Measurements from ENCODE around the gene HERC4.
"Not testable (repeated sequence)": the region's sequence is repeated elsewhere in the genome, so short reads cannot be mapped to it uniquely, and the experiment has no call there.

HERC4 gene

DNA sequence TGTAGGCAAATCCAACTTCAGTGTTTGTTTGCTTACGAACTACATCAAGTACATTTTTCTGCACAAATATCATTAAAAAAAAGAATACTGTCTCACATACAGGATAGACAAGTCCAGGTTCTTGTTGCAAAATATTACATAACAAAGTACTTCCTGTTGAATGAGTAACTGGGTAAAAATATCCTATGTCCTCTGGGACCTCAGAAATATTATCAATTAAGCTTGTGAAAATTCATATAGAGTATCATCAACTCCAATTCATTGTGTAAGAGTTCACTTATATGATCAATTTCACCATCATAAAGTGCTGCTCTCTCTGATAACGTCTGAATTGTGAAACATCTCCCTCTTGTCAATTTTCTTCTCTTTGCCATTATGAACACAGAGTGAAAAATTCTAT lies 22.6 kb downstream of the HERC4 start:
- no peak overlapping the region for H3K4me3 ChIP-seq (ENCODE audit: low read depth, low read length)

DNA sequence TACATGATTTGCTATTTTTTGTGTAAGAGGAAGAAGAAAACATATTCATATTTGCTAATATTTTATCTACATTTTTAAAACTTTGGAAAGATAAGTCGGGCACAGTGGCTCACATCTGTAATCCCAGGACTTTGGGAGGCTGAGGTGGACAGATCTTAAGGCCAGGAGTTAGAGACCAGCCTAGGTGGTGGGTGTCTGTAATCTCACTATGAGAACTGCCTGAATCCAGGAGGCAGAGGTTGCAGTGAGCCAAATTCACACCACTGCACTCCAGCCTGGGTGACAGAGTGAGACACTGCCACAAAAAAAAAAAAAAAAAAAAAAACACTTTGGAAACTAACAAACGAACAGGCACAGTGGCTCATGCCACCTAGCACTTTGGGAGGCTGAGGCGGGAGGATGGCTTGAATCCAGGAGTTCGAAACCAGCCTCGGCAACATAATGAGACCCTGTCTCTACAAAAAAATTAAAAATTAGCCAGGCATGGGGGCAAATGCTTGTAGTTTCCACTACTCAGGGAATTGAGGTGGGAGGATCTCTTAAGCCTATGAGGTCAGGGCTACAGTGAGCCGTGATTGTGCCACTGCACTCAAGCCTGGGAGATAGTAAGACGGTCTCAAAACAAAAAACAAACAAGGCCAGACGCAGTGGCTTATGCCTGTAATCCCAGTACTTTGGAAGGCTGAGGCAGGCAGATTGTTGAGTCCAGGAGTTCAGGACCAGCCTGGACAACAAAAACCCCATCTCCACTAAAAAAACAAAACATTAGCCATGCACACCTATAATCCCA lies 25.6 kb downstream of the HERC4 start:
- no peak overlapping the region for H3K4me3 ChIP-seq (ENCODE audit: low read depth, low read length)

DNA sequence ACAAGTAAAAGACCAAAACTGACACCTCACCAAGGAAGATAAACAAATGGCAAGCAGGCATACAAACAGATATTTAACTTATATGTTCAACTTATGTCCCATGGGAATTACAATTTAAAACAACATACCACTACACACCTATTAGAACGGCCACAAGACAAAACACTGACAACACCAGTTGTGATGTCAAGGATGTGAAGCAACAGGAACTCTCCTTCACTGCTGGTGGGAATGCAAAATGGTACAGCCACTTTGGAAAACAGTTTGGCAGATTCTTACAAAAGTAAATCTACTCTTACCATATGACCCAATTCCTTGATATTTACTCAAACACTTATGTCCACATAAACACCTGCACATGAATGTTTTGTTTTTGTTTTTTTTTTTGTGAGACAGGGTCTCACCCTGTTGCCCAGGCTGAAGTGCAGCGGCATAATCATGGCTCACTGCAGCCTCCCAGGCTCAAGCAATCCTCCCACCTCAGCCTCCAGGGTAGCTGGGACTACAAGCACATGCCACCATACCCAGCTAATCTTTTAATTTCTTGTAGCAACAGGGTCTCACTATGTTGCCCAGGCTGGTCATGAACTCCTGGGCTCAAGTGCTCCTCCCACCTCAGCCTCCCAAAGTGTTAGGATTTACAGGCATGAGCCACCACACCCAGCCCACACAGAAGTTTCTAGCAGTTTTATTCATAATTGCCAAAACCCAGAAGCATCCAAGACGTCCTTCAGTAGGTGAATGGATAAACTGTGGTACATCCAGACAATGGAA lies 27.3 kb downstream of the HERC4 start:
- no peak overlapping the region for H3K4me3 ChIP-seq (ENCODE audit: low read depth, low read length)

DNA sequence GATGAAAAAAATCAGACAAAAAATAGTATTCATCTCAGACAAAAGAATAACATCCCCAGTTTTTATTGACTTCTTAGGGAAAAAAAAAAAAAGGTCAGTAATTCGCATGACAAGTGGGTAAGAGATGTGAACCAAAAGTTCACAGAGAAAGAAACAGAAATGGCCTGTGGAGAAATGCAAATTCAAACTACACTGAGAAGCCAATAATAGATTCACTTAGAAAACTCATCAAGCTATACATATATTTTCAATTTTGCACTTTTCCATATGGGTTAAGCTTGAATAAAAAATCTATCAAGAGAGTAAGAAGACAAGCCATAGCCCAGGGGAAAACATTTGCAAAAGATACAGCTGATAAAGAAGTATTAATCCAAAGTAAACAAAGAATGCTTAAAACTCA lies 28.0 kb downstream of the HERC4 start:
- H3K4me3 ChIP-seq (ENCODE audit: low read depth, low read length), result no peak overlapping the region

DNA sequence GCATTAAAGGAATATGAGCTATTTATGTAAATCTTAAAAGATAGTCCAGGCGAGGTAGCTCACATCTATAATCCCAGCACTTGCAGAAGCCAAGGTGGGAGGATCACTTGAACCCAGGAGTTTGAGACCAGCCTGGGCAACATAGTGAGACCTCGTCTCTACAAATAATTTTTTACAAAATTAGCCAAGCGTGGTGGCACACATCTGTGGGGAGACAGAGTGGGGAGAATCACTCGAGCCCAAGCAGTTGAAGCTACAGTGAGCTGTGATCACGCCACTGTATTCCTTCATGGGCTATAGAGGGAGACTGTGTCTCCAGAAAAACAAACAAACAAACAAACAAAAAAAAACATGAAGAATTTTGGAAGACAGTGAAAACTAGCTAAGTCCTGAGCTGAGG lies 28.4 kb downstream of the HERC4 start:
- H3K4me3 ChIP-seq (ENCODE audit: low read depth, low read length), result no peak overlapping the region

DNA sequence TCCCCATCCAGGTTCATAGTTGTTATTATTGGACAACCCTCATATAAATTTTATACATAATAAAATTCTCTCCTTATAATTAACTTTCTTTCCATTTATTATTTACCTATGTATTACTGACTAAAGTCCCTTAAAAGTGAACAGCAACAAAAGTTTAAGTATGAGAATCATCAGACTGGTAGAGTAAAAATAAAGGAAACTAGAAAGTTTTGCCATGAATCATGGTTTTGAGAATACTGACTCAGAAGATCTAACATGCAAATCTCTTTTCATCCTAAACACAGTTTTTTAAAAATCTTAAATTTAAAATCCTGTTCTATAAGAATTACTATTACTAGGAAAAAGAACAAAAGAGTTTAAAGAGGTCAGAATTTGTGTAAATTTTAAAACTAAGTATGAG lies 32.1 kb downstream of the HERC4 start:
- no peak overlapping the region for H3K4me3 ChIP-seq (ENCODE audit: low read depth, low read length)

DNA sequence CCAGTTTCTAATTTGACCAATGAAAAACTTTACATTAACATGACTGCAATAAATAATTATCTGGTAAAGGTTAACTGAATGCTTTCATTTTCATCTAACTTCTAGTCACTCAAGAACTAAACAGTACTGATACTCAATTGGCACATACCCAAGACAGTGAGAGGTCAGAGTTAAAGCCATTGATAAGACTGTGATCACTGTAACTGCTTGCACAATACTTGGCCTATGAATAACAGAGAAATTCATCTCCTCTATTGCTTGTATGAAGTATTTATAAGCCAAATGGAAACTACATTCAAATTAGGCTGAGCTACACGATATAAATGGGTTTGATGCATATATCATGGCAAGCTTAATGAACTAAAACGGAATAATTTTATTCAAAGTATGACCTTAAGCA lies 43.0 kb downstream of the HERC4 start:
- H3K4me3 ChIP-seq (ENCODE audit: low read depth, low read length), result no peak overlapping the region

DNA sequence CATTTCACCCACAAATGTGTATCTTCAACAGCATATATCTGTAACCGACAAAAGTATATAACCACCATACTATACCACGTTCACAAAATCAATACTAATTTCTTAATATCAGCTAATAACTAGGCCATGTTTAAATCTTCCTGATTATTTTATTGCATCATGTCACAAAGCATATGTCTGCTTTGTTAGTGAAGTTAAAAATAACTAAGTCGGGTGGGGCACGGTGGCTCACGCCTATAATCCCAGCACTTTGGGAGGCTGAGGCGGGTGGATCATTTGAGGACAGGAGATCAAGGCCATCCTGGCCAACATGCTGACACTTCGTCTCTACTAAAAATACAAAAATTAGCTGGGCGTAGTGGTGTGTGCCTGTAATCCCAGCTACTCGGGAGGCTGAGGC lies 47.7 kb downstream of the HERC4 start:
- H3K4me3 ChIP-seq (ENCODE audit: low read depth, low read length), result no peak overlapping the region

DNA sequence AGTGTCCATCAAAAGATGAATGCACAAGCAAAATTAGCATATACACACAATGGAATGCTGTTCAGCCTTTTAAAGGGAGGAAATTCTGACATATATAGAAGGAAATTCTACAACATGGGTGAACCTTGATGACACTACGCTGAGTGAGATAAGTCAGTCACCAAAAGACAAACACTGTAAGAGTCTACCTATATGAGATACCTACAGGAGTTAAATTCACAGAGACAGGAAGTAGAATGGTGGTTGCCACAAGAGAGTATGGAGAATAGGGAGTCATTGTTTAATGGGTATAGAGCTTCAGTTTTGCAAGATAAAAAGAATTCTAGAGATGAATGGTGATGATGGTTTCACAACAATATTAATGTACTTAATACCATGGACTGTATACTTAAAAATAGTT lies 51.8 kb downstream of the HERC4 start:
- H3K4me3 ChIP-seq (ENCODE audit: low read depth, low read length), result no peak overlapping the region

DNA sequence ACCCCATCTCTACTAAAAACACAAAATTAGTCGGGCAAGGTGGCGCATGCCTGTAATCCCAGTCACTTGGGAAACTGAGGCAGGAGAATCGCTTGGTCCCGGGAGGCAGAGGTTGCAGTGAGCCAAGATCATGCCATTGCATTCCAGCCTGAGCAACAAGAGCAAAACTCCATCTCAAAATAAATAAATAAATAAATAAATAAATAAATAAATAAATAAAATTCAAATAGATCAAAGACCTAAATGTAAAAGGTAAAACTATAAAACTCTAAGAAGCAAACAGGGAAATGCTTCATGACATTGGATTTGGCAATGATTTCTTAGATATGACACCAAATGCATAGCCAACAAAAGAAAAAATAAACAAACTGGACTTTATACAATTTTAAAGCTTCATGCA lies 52.8 kb downstream of the HERC4 start:
- not testable (repeated sequence) for H3K4me3 ChIP-seq (ENCODE audit: low read depth, low read length)

DNA sequence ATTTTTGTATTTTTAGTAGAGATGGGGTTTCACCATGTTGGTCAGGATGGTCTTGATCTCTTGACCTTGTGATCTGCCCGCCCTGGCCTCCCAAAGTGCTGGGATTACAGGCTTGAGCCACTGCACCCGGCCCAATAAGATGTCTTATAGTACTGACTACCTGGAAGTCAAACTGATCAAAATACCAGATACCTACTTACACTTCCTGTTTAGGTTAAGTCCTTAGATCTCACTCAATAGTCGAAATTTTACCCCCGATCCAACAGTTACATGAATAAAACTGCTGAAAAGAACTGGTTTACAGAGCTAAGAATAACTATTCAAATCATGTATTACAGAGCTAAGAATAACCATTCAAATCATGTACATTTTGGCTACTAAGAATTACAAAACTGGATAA lies 58.6 kb downstream of the HERC4 start:
- not testable (repeated sequence) for H3K4me3 ChIP-seq (ENCODE audit: low read depth, low read length)

DNA sequence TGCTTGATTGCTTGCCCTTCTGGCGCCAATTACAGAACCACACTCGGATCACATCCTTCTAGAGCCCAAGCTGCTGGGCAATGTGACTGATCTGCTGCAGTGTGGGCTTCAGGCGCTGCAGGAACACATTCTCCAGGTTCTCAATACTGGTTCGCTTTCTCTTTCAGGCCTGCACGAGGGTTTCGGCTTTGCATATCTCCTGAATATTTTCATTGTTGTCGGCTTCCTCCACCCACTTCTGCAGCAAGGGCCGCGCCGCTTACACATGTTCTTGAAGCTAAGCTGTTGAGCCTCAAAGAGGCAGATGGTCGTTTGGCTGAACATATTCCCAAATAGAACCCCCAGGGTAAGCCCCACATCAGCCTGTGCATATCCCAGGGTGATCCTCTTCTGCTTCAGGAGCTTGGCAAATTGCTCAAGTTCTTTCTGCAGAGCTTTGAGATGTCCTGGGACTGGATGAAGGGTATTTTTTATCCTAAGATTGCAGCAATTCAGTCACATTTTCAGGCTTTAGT lies 64.6 kb downstream of the HERC4 start:
- no peak overlapping the region for H3K4me3 ChIP-seq (ENCODE audit: low read depth, low read length)

DNA sequence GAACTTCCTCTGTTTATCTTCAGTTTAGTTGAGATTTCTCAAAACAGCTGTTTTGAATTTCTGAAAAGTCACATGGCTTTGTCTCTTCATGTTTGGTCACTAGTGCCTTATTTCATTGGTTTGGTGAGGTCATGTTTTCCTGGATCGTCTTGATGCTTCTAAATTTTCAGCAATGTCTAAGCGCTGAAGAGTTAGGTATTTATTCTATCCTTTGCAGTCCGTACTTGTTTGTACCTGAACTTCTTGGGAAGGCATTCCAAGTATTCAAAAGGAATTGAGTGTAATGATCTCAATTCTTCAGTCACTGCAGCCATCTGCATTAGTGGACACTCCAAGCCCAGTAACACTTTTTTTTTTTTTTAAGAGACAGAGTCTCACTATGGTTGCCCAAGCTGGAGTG lies 67.7 kb downstream of the HERC4 start:
- no peak overlapping the region for H3K4me3 ChIP-seq (ENCODE audit: low read depth, low read length)

DNA sequence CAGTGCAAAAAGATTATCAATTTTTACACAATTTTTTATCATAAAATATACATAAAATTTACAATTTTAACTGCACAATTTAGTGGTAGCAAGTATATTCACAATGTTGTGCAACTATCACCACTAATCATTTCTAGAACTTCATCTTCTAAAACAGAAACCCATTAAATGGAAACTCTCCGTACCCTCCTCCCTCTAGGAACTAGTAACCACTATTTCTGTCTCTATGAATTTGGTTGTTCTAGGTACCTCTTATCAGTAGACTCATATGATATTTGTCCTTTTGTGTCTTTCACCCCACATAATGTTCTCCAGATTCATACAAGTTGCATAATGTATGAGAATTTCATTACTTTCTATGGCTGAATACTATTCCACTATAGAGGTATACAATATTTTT lies 73.5 kb downstream of the HERC4 start:
- no peak overlapping the region for H3K4me3 ChIP-seq (ENCODE audit: low read depth, low read length)

DNA sequence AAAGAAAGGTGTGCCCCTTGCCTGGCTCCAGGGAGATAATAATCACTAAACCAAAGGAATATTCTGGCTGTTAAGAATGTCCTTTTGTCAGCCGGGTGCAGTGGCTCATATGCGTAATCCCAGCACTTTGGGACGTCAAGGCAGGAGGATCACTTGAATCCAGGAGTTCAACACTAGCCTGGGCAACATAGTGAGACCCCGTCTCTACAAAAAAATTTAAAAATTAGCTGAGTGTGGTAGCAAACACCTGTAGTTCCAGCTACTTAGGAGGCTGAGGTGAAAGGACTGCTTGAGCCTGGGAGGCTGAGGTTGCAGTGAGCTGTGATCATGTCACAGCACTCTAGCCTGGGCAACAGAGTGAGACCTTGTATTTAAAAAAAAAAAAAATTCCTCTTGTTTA lies 74.1 kb downstream of the HERC4 start:
- H3K4me3 ChIP-seq (ENCODE audit: low read depth, low read length), result no peak overlapping the region

DNA sequence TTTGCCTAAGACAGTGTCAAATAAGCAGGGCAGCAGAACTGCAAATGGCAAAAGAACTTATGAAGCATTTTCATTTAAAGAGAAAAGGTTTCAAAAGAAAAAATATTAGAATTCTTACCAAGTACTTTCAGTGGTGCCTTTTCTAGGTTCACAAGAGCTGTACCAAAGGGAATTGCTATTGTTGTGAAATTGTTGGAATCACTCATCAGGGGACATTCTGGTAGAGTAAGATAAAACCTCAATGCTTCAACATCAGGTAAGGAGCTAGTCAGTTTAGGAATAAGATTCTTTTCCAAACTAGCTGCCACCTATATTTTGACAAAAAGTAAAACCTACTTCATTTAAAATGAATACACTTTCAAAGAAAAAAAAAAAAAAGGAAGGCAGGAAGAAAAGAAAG lies 85.0 kb downstream of the HERC4 start:
- no peak overlapping the region for H3K4me3 ChIP-seq (ENCODE audit: low read depth, low read length)

DNA sequence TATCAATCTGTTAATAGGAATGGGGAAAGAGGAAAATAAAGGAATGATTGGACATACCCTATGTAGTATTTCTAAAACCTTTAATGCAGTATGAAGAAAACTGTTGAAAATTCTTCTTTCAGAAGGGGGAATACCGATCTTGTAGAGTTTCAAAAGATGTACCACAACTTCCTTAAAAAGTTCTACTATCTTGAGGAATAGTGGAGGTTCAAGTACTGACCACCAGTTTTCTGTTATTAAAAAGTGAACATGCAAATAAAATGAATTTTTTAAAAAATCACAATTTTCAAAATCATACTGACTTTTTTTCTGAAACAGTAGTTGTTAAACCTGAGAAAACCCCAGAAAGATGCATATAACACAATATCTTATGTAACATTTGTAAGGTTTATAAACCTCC lies 86.5 kb downstream of the HERC4 start:
- no peak overlapping the region for H3K4me3 ChIP-seq (ENCODE audit: low read depth, low read length)

DNA sequence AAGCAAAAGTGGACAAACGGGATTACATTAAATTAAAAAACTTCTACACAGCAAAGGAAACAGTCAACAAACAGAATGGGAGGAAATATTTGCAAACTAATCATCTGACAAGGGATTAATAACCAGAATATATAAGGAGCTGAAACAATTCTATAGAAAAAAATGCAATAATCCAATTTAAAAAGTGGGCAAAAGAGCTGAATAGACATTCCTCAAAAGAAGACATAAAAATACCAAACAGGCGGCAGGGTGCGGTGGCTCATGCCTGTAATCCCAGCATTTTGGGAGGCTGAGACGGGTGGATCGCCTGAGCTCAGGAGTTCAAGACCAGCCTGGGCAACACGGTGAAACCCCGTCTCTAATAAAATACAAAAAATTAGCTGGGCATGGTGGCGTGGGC lies 92.5 kb downstream of the HERC4 start:
- H3K4me3 ChIP-seq (ENCODE audit: low read depth, low read length), result not testable (repeated sequence)

DNA sequence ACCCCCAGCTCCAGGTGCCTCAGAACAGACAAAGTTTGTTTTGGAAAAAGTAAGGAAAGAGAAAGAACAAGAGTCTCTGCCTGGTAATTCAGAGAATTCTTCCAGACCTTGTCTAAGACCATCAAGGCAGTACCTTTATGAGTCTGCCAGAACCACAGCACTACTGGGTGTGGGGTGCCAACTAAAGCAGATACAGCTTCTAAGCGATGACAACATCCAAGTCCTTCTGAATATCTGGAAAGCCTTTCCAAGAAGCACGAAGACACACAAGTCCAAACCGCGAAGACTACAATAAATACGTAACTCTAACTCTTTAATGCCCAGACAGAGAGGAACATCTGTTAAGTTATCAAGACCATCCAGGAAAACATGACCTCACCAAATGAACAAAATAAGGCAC lies 96.3 kb downstream of the HERC4 start:
- H3K4me3 ChIP-seq (ENCODE audit: low read depth, low read length), result no peak overlapping the region

DNA sequence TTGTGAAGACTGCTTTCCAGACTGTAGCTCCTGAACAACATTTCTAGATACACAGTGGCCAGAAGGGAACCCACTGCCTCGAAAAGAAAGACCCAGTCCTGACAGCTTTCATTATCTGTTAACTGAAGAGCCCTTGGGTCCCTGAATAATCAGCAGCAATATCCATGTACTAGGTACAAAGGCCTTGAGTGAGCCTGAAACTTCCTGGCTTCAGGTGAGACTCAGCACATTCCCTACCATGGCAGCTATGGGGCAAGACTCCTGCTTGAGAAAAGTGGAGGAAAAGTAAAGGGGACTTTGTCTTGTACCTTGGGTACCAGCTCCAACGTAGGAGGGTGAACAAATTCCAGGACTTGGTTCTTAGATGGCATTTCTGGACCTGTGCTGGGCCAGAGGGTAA lies 97.8 kb downstream of the HERC4 start:
- no peak overlapping the region for H3K4me3 ChIP-seq (ENCODE audit: low read depth, low read length)

DNA sequence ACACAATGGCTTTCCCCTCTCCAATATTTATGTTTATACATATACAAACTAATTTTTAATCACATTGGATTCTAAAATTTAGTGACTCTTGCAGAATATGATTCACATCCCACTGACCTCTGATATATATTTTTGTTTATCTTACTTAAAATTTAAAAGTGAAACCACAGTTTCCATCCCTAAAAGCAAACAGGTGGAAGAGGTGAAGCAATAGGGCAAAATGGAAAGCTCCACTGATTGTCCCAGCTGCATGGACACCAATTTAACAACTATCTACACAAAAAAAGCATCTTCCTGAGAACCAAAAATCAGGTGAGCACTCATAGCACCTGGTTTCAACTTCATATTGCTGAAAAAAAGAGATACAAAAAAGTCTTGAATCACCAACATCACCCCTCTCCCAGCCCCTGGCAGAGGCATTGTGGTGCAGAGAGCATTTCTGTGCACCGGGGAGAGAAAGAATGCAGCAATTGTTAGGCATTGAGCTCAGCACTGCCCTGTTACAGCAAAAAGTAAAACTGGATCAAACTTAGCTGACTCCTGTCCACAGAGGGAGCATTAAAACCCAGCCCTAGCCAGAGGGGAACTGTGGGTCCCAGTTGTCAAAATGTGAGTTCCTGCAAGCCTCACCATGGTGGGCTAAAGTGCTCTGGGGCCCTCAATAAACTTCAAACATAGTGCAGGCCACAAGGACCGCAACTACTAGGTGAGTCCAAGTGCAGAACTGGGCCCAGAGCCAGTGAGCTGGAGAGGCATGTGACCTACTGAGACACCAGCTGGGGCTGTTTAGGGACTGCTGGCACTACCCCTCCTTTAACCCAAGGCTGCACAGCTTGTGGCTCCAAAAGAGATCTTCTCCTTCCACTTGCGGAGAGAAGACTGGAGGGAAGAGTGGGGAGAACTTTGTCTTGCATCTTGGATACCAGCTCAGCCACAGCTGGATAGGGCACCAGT lies 98.5 kb downstream of the HERC4 start:
- no peak overlapping the region for H3K4me3 ChIP-seq (ENCODE audit: low read depth, low read length)
